IMR-90 (cell line): ENCODE results near the gene LILRA6. TPM values are rescaled to one million over a fixed set of nuclear protein-coding genes. Genes with fewer than 3 reads are reported as not detected.

ENCODE experiments used
- ATAC-seq: fragments of 200-7000 bp; cut with Tn5 transposase; 2 replicates; pipeline ENCODE4 v1.9.1; 2020; ENCODE audit warnings: low read depth, mild to moderate bottlenecking, moderate library complexity
- BruUV-seq: library from RNA; stranded (reverse); fragments of 400-500 nt; replicated peaks from 2 replicates; lab custom pipeline; 2021; lab: Mats Ljungman, UMichigan
- CTCF ChIA-PET: fragments of 300-600 bp; formaldehyde crosslinking; extraction: SDS; loops from one replicate; lab custom pipeline; 2021; ENCODE audit warnings: antibody characterized with exemption; lab: Yijun Ruan, JAX
- POLR2A ChIA-PET: fragments of 300-600 bp; sonication (Branson Sonifier 250); formaldehyde crosslinking; loops from one replicate; lab custom pipeline; 2022; ENCODE audit warnings: antibody characterized with exemption; ENCODE audit not compliant: unreplicated experiment; lab: Charles Lee
- DNase-seq: peaks from one replicate; pipeline ENCODE4 v3.0.0; 2013
- H2AFZ ChIP-seq: replicated peaks from 2 replicates; pipeline ENCODE3; 2013; ENCODE audit warnings: low read length, mild to moderate bottlenecking; ENCODE audit not compliant: poor library complexity
- H2AK5ac ChIP-seq: 2 replicates; pipeline ENCODE4 v1.6.1; 2013; ENCODE audit warnings: low read depth, low read length, inconsistent platforms
- H2AK9ac ChIP-seq: replicated peaks from 2 replicates; pipeline ENCODE3; 2013; ENCODE audit warnings: mild to moderate bottlenecking, low read depth, low read length, moderate library complexity; ENCODE audit not compliant: poor library complexity
- H2BK120ac ChIP-seq: 2 replicates; pipeline ENCODE4 v1.6.1; 2013; ENCODE audit warnings: low read depth, low read length, inconsistent platforms
- H2BK15ac ChIP-seq: 3 replicates; pipeline ENCODE4 v1.6.1; 2013; ENCODE audit warnings: low read depth, low read length, inconsistent platforms
- H2BK20ac ChIP-seq: 2 replicates; pipeline ENCODE4 v1.6.1; 2013; ENCODE audit warnings: low read depth, mild to moderate bottlenecking, inconsistent platforms, low read length, moderate library complexity
- H2BK5ac ChIP-seq: 2 replicates; pipeline ENCODE4 v1.6.1; 2013; ENCODE audit warnings: mild to moderate bottlenecking, low read depth, low read length, inconsistent platforms; ENCODE audit not compliant: poor library complexity, severe bottlenecking
- H3K14ac ChIP-seq: replicated peaks from 2 replicates; pipeline ENCODE4 v1.6.1; 2013; ENCODE audit warnings: low read depth, low read length, inconsistent platforms
- H3K18ac ChIP-seq: 2 replicates; pipeline ENCODE4 v1.6.1; 2013; ENCODE audit warnings: low read depth, low read length, control low read depth
- H3K23ac ChIP-seq: 2 replicates; pipeline ENCODE4 v1.6.1; 2013; ENCODE audit warnings: low read depth, low read length, inconsistent platforms
- H3K27ac ChIP-seq: 2 replicates; pipeline ENCODE4 v1.5.1; 2013; ENCODE audit warnings: mild to moderate bottlenecking, control low read depth, low read length; ENCODE audit not compliant: insufficient read depth
- H3K27me3 ChIP-seq: 2 replicates; pipeline ENCODE4 v1.6.1; 2013; ENCODE audit warnings: low read length; ENCODE audit not compliant: control insufficient read depth, insufficient read depth
- H3K36me3 ChIP-seq: 2 replicates; pipeline ENCODE4 v1.6.1; 2013; ENCODE audit warnings: low read length, mixed read lengths; ENCODE audit not compliant: control insufficient read depth, insufficient read depth
- H3K4ac ChIP-seq: 2 replicates; pipeline ENCODE4 v1.6.1; 2013; ENCODE audit warnings: low read depth, low read length, inconsistent platforms
- H3K4me1 ChIP-seq: 2 replicates; pipeline ENCODE4 v1.6.1; 2013; ENCODE audit warnings: low read length, mixed read lengths; ENCODE audit not compliant: control insufficient read depth, insufficient read depth
- H3K4me2 ChIP-seq: 2 replicates; pipeline ENCODE4 v1.6.1; 2013; ENCODE audit warnings: low read depth, mild to moderate bottlenecking, control low read depth, low read length, moderate library complexity
- H3K4me3 ChIP-seq: 2 replicates; pipeline ENCODE4 v1.5.1; 2013; ENCODE audit warnings: low read depth, mild to moderate bottlenecking, control low read depth, low read length, moderate library complexity; ENCODE audit not compliant: insufficient read depth
- H3K56ac ChIP-seq: 2 replicates; pipeline ENCODE4 v1.6.1; 2013; ENCODE audit warnings: low read length, inconsistent platforms; ENCODE audit not compliant: insufficient read depth; ENCODE audit errors: extremely low read depth
- H3K79me1 ChIP-seq, 2 experiments: 2 replicates each; pipeline ENCODE4 v1.6.1; 2013; ENCODE audit warnings: low read length in 2 of 2, inconsistent platforms in 1 of 2, low read depth in 1 of 2
- H3K9ac ChIP-seq: 2 replicates; pipeline ENCODE4 v1.6.1; 2013; ENCODE audit warnings: low read depth, low read length, control low read depth
- H3K9me1 ChIP-seq: 2 replicates; pipeline ENCODE4 v1.6.1; 2013; ENCODE audit warnings: low read length, inconsistent platforms; ENCODE audit not compliant: insufficient read depth
- H3K9me3 ChIP-seq: 2 replicates; pipeline ENCODE4 v1.6.1; 2013; ENCODE audit warnings: low read length; ENCODE audit not compliant: control insufficient read depth, insufficient read depth
- H4K20me1 ChIP-seq: 2 replicates; pipeline ENCODE4 v1.6.1; 2013; ENCODE audit warnings: low read length, inconsistent platforms; ENCODE audit not compliant: insufficient read depth
- H4K5ac ChIP-seq: 2 replicates; pipeline ENCODE4 v1.6.1; 2013; ENCODE audit warnings: mild to moderate bottlenecking, low read depth, low read length, control low read depth
- H4K8ac ChIP-seq, 2 experiments: 2 replicates each; pipeline ENCODE4 v1.6.1; 2013; ENCODE audit warnings: low read depth in 2 of 2, low read length in 2 of 2, control low read depth in 1 of 2, inconsistent platforms in 1 of 2
- H4K91ac ChIP-seq: 2 replicates; pipeline ENCODE4 v1.6.1; 2013; ENCODE audit warnings: low read depth, low read length, inconsistent platforms; ENCODE audit not compliant: insufficient read depth
- MXI1 ChIP-seq: IDR thresholded peaks from 2 replicates; pipeline ENCODE4 v1.6.1; 2012; ENCODE audit warnings: low read depth, mild to moderate bottlenecking, low read length, moderate library complexity, borderline replicate concordance
- RAD21 ChIP-seq: IDR thresholded peaks from 2 replicates; pipeline ENCODE4 v1.6.1; 2012; ENCODE audit warnings: low read length, improper control_type of control experiment
- WGBS, 2 experiments: methylation state at CpG; one replicate each; pipeline versions ENCODE4 v1.1.5 to v1.1.7; 2013; ENCODE audit warnings: missing lambda C conversion rate in 2 of 2; ENCODE audit not compliant: insufficient read length in 1 of 2; ENCODE audit errors: extremely low coverage in 2 of 2; 5-methylcytosine and 5-hydroxymethylcytosine counted together
- dilution Hi-C: fragments of 300-500 bp; cut with HindIII; formaldehyde crosslinking; loops from one replicate; pipeline ENCODE4 v1.14.3; 2018; ENCODE audit warnings: low sequenced_read_pairs; ENCODE audit not compliant: unreplicated experiment
- in situ Hi-C: fragments of 300-500 bp; cut with MboI; formaldehyde crosslinking; loops from 3 replicates; pipeline ENCODE4 v1.14.3; 2019; ENCODE audit warnings: low sequenced_read_pairs, inconsistent platforms, mixed read lengths
- intact Hi-C: fragments of 100-400 bp; cut with micrococcal nuclease; formaldehyde crosslinking; loops from 2 replicates; pipeline ENCODE4 v1.10.0; 2022
- polyA plus RNA-seq, 3 experiments: library from polyadenylated mRNA; depleted of rRNA; stranded (reverse); fragments of >200 nt; gene quantifications; 2 replicates each; pipeline ENCODE4 v1.2.3, GENCODE V29; 2012; ENCODE audit warnings: low replicate concordance in 1 of 3
- total RNA-seq: library from RNA; depleted of rRNA; stranded (reverse); fragments of >200 nt; gene quantifications from 2 replicates; pipeline ENCODE4 v1.2.3, GENCODE V29; 2012

Gene LILRA6
- total and polyA plus RNA-seq, 2 of the 4 experiments (the other 2 are of a cell fraction), result not detected

DNA sequence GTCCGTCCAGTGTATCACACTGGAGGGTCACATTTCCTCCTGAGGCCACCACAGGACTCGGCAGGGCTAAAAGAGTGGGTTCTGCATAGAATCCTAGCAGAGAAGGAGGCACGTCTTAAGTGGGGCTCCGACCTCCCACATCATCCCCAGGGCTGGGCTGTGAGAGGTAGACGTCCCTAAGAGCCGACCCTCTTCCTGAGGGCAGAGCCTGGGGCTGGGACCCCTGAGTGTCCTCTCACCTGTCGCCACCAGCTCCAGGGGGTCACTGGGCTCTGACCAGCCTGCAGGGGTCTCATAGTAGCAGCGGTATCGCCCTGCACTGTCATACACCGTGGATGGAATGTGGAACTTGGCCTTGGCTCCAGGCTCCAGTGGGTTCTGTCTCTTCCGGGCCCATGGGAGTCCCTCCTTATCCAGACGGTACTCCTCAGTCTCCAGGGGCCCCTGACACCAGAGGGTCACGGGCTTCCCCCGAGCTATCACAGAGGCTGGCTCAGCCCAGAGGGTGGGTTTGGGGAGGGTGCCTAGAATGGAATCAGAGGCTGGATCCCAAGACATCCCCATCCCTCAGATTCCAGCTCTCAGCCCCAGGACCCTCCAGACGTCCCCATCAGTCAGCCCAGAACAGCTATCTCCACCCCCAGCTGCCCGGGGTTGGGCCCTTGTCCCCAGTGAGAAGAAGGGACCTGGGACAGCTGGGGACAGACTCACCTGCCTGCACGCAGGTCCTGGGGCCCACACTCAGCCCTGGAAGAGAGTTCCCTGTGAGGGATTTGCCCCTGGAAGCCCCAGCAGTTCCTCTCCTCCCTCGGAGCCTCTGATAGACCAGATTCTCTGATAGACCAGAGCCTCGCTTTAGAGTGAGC is 13.9 kb upstream of the LILRA6 start (continued):
- no peak for TF ChIP-seq MXI1

DNA sequence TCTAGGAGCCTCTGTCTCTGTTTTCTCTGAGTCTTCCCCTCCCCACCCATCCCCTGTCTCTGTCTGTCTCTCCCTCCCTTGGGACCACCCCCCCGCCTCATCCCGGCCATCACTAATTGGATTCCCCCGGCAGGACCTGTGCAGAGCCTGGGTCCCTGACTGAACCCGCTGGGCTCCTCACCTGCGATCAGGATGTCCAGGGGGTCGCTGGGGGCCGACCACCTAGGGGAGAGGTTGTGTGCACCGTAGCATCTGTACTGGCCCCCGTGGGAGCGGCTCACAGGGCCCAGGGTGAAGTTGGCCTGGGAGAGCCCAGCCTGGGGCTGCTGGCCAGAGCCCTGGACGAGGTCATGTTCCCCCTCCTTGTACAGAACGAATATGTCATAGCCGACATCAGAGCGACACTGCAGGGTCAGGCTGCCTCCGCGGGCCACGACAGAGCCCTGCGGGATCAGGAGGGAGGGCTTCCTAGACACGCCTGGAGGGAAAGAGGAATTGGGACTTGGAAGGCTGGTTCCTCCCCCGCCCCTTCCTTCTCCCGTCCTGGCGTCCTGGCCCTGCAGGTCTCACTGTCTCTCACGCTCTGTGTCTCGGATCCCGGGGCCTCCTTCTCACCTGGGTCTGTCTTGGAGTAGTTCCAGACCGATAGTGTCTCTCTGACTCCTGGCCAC is 12.7 kb upstream of the LILRA6 start:
- Histone ChIP-seq H4K5ac (no peak overlapping the region), H3K14ac (no peak overlapping the region), H3K56ac (no peak overlapping the region), H3K4ac (no peak overlapping the region), H4K91ac (no peak overlapping the region), H2BK15ac (no peak overlapping the region), H3K9me1 (no peaks in the 10 kb centered on the region), H4K20me1 (no peaks in the 10 kb centered on the region), H4K8ac (no peak overlapping the region), H3K36me3 (no peaks in the 10 kb centered on the region), H3K9me3 (no peaks in the 10 kb centered on the region), H3K4me1 (no peaks in the 10 kb centered on the region), H2AK9ac (no peak overlapping the region), H2AFZ (peak overlapping the region; percentile 43), H3K27ac (no peak overlapping the region), H2AK5ac (no peak overlapping the region), H3K4me2 (no peak overlapping the region), H2BK120ac (no peak overlapping the region), H3K4me3 (no peak overlapping the region), H3K27me3 (peaks cover 22% of the 10 kb centered on the region), H3K9ac (no peak overlapping the region), H3K79me1 (no peaks in the 10 kb centered on the region), H3K18ac (no peak overlapping the region), H3K23ac (no peak overlapping the region), H2BK20ac (no peak overlapping the region), H2BK5ac (no peak overlapping the region)
- no TSS peak for BruUV-seq
- no peak for TF ChIP-seq RAD21
- ChIA-PET POLR2A (no interaction called here), CTCF (no interaction called here)
- intact Hi-C loops (no loop called here), in situ Hi-C loops (no loop called here), dilution Hi-C loops (no loop called here)
- WGBS, 2 experiments, result 27% methylated on average over 6 of the region's 26 CpGs; no CpG with 5 or more reads in 1 of the 2 experiments
- DNase-seq (no peak), ATAC-seq (no peak)
